ENCODE results near the gene CYP27A1.

The CYP27A1 gene

DNA sequence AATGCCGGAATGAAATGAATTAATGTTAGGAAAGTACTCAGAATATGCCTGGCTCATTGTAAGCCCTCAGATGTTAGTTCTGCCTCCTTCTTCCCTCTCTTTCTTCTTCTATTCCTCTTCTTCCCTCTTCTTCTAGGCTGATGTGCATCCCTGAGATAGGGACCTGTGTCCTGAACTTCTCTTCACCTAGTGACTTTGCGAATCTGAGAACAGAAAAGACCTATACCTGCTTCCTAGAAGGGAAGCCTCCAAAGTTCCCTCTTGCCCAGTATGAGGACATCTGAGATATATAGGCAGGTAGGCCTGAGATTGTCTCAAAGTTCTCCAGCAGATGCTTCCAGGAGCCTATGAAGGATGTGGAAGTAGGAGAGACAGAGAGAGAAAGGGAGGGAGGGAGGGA lies 8.1 kb upstream of the CYP27A1 start:
- DNase-seq (ENCODE audit: low spot score) = no peak

GRCh38 chr2:218776488-218776887 lies 5.5 kb upstream of the CYP27A1 start:
- DNase-seq (ENCODE audit: low spot score) = no peak

GRCh38 chr2:218777276-218777990 lies 4.5 kb upstream of the CYP27A1 start:
- DNase-seq (ENCODE audit: low spot score) = no peak

GRCh38 chr2:218780046-218780445 lies 1.9 kb upstream of the CYP27A1 start:
- DNase-seq (ENCODE audit: low spot score) = no peak

- no peak for DNase-seq (ENCODE audit: low spot score)
These were observed 876 bp upstream of the CYP27A1 start for GRCh38 chr2:218780851-218781690.

GRCh38 chr2:218782528-218782844 lies 539 bp downstream of the CYP27A1 start:
- DNase-seq (ENCODE audit: low spot score) = no peak

GRCh38 chr2:218783688-218784087 lies 1.7 kb downstream of the CYP27A1 start:
- no peak for DNase-seq (ENCODE audit: low spot score)

DNA sequence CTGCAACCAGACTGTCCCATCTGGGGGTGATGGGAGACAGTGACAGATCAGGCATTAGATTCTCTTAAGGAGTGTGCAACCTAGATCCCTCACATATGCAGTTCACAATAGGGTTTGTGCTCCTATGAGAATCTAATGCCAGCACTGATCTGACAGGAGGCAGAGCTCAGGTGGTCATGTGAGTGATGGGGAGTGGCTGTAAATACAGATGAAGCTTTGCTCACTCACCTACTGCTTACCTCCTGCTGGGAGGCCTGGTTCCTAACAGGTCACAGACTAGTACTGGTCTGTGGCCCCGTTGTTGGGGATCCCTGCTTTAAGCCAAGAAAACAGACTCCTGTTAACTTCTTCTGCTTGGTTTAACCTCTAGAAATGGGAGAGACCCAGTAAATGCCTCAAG lies 3.2 kb downstream of the CYP27A1 start:
- no peak for DNase-seq (ENCODE audit: low spot score)

- DNase-seq (ENCODE audit: low spot score) = no peak
These were observed 4.2 kb downstream of the CYP27A1 start for GRCh38 chr2:218786133-218786532.

GRCh38 chr2:218788529-218789255 lies 6.7 kb downstream of the CYP27A1 start:
- no peak for DNase-seq (ENCODE audit: low spot score)

DNA sequence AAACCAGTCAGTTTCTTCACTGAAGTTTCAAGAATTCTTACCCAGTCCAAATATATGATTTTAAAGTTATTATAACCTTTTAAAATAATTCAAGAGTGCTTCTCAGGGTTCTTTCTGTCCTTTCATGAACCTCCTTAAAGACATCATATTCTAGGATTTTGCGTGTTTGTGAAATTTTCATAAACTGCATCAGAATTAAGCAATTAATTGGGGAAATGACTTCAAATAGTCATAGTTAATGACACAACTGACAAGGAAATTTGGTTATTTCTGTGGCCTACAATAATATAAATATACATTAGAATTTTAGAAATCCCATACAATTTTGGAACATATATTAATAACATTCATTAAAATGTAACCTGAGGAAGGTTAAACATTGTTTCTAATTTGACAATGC lies 10.5 kb downstream of the CYP27A1 start:
- no peak for DNase-seq (ENCODE audit: low spot score)

DNA sequence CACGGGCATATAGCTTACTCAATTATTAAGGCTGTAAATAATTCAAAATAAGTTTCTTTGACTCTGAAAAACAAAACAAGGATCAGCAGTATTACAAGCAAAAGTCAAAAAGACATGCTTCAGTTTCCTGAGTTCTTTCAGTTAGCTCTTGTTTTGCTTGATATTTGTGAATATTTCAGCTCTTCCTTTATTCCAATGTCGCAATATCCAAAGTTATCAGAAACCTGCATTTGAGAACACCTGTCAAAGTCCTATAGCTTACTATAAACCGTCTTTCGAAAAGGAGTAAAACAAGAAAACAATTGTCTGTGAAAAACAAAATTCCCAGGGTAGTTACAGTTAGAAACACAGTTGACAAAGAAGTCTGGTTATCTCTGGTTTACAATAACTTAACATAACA lies 14.7 kb downstream of the CYP27A1 start:
- DNase-seq (ENCODE audit: low spot score) = no peak

GRCh38 chr2:218798767-218799504 lies 17.0 kb downstream of the CYP27A1 start:
- no peak for DNase-seq (ENCODE audit: low spot score)

- no peak for DNase-seq (ENCODE audit: low spot score)
These were observed 18.0 kb downstream of the CYP27A1 start for GRCh38 chr2:218799990-218800389.

DNA sequence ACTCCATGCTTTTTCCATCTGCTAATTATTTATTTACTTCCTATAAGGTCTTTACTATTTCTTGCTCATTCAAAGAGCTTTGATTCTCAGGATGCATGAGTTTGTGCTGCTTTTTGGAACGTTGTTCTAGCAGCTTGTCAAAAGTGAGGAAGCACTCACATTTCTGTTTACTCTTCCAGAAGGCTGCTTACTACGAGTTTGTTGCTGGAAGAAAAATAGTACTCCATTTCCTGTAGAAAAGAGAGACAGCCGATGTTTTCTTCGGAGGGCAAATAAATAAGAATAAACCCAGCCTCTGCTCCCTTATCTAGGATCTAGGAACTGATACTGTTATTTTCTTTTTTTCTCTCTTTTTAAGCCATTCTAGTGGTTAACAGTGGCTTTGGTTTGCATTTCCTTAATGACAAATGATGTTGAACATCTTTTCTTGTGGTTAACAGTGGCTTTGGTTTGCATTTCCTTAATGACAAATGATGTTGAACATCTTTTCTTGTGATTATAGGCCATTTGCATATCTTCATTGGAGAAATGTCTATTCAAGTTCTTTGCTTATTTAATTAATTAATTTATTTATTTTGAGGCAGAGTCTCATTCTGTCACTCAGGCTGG lies 20.5 kb downstream of the CYP27A1 start:
- no peak for DNase-seq (ENCODE audit: low spot score)

GRCh38 chr2:218804817-218805216 lies 22.9 kb downstream of the CYP27A1 start:
- DNase-seq (ENCODE audit: low spot score) = no peak

GRCh38 chr2:218805627-218806026 lies 23.7 kb downstream of the CYP27A1 start:
- DNase-seq (ENCODE audit: low spot score) = no peak

GRCh38 chr2:218806346-218806978 lies 24.5 kb downstream of the CYP27A1 start:
- DNase-seq (ENCODE audit: low spot score) = no peak

- DNase-seq (ENCODE audit: low spot score) = no peak
These were observed 25.7 kb downstream of the CYP27A1 start for GRCh38 chr2:218807626-218808025.

- no peak for DNase-seq (ENCODE audit: low spot score)
These were observed 27.6 kb downstream of the CYP27A1 start for GRCh38 chr2:218809515-218809914.

GRCh38 chr2:218810256-218810655 lies 28.3 kb downstream of the CYP27A1 start:
- DNase-seq (ENCODE audit: low spot score) = no peak
